Measurements from ENCODE around the gene UNC5CL.

GRCh38 chr6:41078101-41078500, 39.1 kb upstream of the UNC5CL start:
- TF ChIP-seq POLR2AphosphoS5 (IDR thresholded peaks at IDR 0.05; ENCODE audit: low read depth, low read length) (no peak), POLR2A (IDR thresholded peaks at IDR 0.05; ENCODE audit: low read depth, low read length) (no peak), TAF1 (IDR thresholded peaks at IDR 0.05; ENCODE audit: low read depth, low read length) (no peak), SPI1 (IDR thresholded peaks at IDR 0.05; ENCODE audit: low read depth, low read length) (no peak), PAX5 (IDR thresholded peaks at IDR 0.05; ENCODE audit: insufficient read depth, low read length, severe bottlenecking) (no peak)
